ENCODE measurements around the gene KCTD15.

DNA sequence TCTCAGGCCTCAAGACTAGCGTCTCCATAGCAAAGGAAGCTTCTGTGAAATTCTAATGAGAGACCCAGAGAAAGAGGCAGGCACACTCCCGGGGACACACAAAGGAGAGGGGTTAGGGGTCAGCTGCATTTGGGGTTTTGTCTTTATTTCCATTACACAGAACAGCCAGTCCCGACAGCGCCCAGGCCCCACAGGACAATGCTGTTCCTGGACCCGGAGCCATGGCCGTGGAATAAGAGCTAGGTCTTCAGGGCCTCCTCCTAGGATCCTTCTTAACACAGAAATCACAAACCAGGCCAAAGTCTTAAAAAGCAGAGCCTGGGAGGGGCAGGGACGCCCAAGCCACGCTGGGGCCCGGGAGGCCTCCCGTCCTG lies 22.8 kb downstream of the KCTD15 start:
- TF ChIP-seq, protein P1, sequence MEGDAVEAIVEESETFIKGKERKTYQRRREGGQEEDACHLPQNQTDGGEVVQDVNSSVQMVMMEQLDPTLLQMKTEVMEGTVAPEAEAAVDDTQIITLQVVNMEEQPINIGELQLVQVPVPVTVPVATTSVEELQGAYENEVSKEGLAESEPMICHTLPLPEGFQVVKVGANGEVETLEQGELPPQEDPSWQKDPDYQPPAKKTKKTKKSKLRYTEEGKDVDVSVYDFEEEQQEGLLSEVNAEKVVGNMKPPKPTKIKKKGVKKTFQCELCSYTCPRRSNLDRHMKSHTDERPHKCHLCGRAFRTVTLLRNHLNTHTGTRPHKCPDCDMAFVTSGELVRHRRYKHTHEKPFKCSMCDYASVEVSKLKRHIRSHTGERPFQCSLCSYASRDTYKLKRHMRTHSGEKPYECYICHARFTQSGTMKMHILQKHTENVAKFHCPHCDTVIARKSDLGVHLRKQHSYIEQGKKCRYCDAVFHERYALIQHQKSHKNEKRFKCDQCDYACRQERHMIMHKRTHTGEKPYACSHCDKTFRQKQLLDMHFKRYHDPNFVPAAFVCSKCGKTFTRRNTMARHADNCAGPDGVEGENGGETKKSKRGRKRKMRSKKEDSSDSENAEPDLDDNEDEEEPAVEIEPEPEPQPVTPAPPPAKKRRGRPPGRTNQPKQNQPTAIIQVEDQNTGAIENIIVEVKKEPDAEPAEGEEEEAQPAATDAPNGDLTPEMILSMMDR (conservative IDR thresholded peaks at IDR 0.05; ENCODE audit: low read length), result no peak
- no peak for TF ChIP-seq EZH2phosphoT487 (IDR thresholded peaks at IDR 0.05; ENCODE audit: borderline replicate concordance)

Measured in Loucy (cell line).